Naive thymus-derived CD4-positive, alpha-beta T cell (primary cell): Measurements from ENCODE around the gene TLK2. TPM values are rescaled to one million over a fixed set of nuclear protein-coding genes. Genes with fewer than 3 reads are reported as not detected.
"Not testable (repeated sequence)": the region's sequence is repeated elsewhere in the genome, so short reads cannot be mapped to it uniquely, and the experiment has no call there.

Experiments used
- ATAC-seq: fragments of 150-1000 bp; cut with Tn5 transposase; 2 replicates; pipeline ENCODE4 v1.10.0; 2021; ENCODE audit warnings: mild to moderate bottlenecking, moderate library complexity
- CTCF ChIA-PET: fragments of 350-600 bp; sonication (Branson Sonifier 250); formaldehyde crosslinking; loops from one replicate; lab custom pipeline; 2021; ENCODE audit warnings: antibody characterized with exemption; lab: Charles Lee
- POLR2A ChIA-PET: fragments of 350-600 bp; sonication (Branson Sonifier 250); formaldehyde crosslinking; loops from one replicate; lab custom pipeline; 2021; ENCODE audit warnings: antibody characterized with exemption, inconsistent platforms; lab: Charles Lee
- DNase-seq, 9 donors: peaks; one replicate each; pipeline versions ENCODE4 v3.0.0 to v3.0.0-alpha.2; 2020 to 2022; ENCODE audit warnings: mixed read lengths in 1 of 9
- H3K27ac ChIP-seq: one replicate; pipeline ENCODE4 v1.7.0; 2013; ENCODE audit warnings: mild to moderate bottlenecking, low read depth, low read length, moderate library complexity
- H3K27me3 ChIP-seq, 2 donors: one replicate each; pipeline ENCODE4 v1.7.0; 2013; ENCODE audit warnings: low read length in 2 of 2, mild to moderate bottlenecking in 2 of 2, moderate library complexity in 2 of 2; ENCODE audit not compliant: control insufficient read depth in 2 of 2, insufficient read depth in 2 of 2
- H3K36me3 ChIP-seq, 3 experiments: 1 replicate in 2 of 3; 2 replicates in 1 of 3; pipeline ENCODE4 v1.7.0; 2013; ENCODE audit warnings: low read length in 3 of 3, mild to moderate bottlenecking in 3 of 3, moderate library complexity in 1 of 3; ENCODE audit not compliant: insufficient read depth in 3 of 3, control insufficient read depth in 2 of 3
- H3K4me1 ChIP-seq, 2 donors: one replicate each; pipeline ENCODE4 v1.7.0; 2013; ENCODE audit warnings: low read length in 2 of 2, mild to moderate bottlenecking in 2 of 2, moderate library complexity in 1 of 2; ENCODE audit not compliant: control insufficient read depth in 2 of 2, insufficient read depth in 2 of 2
- H3K4me3 ChIP-seq: 2 replicates; pipeline ENCODE4 v1.7.0; 2013; ENCODE audit warnings: mild to moderate bottlenecking, low read length
- H3K9me3 ChIP-seq, 3 experiments: 1 replicate in 2 of 3; 2 replicates in 1 of 3; pipeline ENCODE4 v1.7.0; 2013; ENCODE audit warnings: low read length in 3 of 3; ENCODE audit not compliant: control insufficient read depth in 2 of 3
- H3K27ac Mint-ChIP-seq, 9 donors: one replicate each; pipeline ENCODE4 v1.8.0; 2020 to 2022; ENCODE audit warnings: mixed read lengths in 9 of 9, mild to moderate bottlenecking in 8 of 9, moderate library complexity in 5 of 9, inconsistent platforms in 2 of 9
- H3K27me3 Mint-ChIP-seq, 5 donors: one replicate each; pipeline ENCODE4 v1.8.0; 2021 to 2022; ENCODE audit warnings: mixed read lengths in 5 of 5, mild to moderate bottlenecking in 1 of 5
- H3K36me3 Mint-ChIP-seq, 5 donors: one replicate each; pipeline ENCODE4 v1.8.0; 2020 to 2022; ENCODE audit warnings: mixed read lengths in 5 of 5, mild to moderate bottlenecking in 3 of 5, inconsistent platforms in 1 of 5
- H3K4me1 Mint-ChIP-seq, 7 donors: one replicate each; pipeline ENCODE4 v1.8.0; 2020 to 2022; ENCODE audit warnings: mixed read lengths in 7 of 7, mild to moderate bottlenecking in 3 of 7, inconsistent platforms in 1 of 7
- H3K4me3 Mint-ChIP-seq, 10 donors: one replicate each; pipeline ENCODE4 v1.8.0; 2020 to 2022; ENCODE audit warnings: mild to moderate bottlenecking in 10 of 10, mixed read lengths in 10 of 10, moderate library complexity in 6 of 10, inconsistent platforms in 2 of 10
- H3K9me3 Mint-ChIP-seq, 11 donors: one replicate each; pipeline ENCODE4 v1.8.0; 2020 to 2022; ENCODE audit warnings: mixed read lengths in 11 of 11, mild to moderate bottlenecking in 4 of 11, inconsistent platforms in 1 of 11, moderate library complexity in 1 of 11
- intact Hi-C, 2 donors: fragments of 100-400 bp; cut with micrococcal nuclease; formaldehyde crosslinking; loops; one replicate each; pipeline ENCODE4 v1.15.1; 2023
- polyA plus RNA-seq, 2 donors: library from polyadenylated mRNA; unstranded; fragments of 300-500 nt; fragmentation: Illumina TruSeq; gene quantifications; one replicate each; pipeline ENCODE4 v1.2.3, GENCODE V29; 2021
- total RNA-seq, 6 experiments: library from RNA in 5 of 6; stranded (reverse) in 5 of 6; gene quantifications; 1 replicate in 5 of 6; 2 replicates in 1 of 6; pipeline ENCODE4 v1.2.3 and lab custom pipeline; 2021 to 2026

TLK2 gene
- total and polyA plus RNA-seq, 7 experiments from 2014 or later = 7.6 to 84.8 (median 64.5) TPM

DNA sequence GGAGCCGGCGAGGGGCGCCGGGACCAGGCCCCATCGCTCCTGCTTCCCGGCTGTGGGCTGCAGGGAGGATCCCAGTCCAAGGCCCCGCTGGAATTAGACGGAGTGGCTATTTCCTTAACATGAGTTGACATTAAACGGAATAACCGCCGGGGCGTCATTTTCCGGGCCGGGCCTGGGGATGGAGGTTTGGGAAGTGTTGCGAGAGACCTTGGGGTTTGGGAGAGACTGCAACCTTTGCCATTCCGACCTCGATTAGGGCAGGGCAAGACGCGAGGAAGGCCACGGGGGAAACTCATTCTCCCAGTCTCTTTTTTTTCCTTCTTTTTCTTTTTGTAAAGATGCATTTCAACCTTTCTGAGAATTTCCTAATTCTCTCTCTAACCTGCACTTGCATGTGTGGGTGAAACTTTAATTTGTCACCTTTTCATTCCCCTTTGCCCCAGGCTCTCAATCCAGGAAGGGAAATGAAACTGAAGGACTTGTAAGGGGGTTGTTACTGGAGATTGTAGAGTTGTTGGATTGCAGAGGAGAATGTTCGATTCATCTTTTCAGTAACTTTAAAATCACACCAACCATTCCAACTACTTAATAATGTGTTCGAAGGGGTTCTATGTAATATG is 1.1 kb downstream of the TLK2 start:
- H3K9me3 Mint-ChIP-seq, CTCF ChIA-PET, POLR2A ChIA-PET, H3K27me3 Mint-ChIP-seq, H3K4me1 ChIP-seq, ATAC-seq, H3K27me3 ChIP-seq, H3K9me3 ChIP-seq, H3K36me3 ChIP-seq: not testable (repeated sequence)
- peaks cover 23 to 58% (median 44%) of the 10 kb centered on the region in 7 donors for H3K4me1 Mint-ChIP-seq
- H3K4me3 Mint-ChIP-seq = peak overlapping the region; percentile 87 to 95 (median 92)
- intact Hi-C loops = loop anchor here (2.0 to 5.0 kb wide), 4 partner anchors 57 to 1802 kb away; partner anchors contain the start of genes BCAS3 (in 1 of the 2), MED13 (in 1 of the 2) and METTL2A (in 1 of the 2)
- peaks cover 0 to 11% (median 0%) of the 10 kb centered on the region in 5 donors for H3K36me3 Mint-ChIP-seq
- peak in 4 of 9 donors; percentile 7 to 37 (median 14) for DNase-seq
- H3K27ac Mint-ChIP-seq = peak overlapping the region; percentile 90 to 98 (median 94)
- Histone ChIP-seq H3K27ac (peak overlapping the region; percentile 90), H3K4me3 (peak overlapping the region; percentile 53)

DNA sequence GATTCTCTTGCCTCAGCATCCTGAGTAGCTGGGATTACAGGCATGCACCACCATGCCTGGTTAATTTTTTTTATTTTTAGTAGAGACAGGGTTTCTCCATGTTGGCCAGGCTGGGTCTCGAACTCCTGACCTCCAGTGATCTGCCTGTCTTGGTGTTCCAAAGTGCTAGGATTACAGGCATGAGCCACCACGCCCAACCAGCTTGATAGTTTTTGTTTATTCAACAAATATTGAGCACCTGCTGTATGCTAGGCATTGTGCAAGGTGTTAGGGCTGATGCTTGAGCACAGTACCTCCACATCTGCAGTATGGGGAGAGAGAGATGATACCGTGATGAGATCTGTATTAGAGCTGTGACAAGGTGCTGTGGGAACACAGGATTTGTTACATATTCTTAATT is 3.9 kb downstream of the TLK2 start:
- H3K4me3 Mint-ChIP-seq = peak overlapping the region in 1 of 10 donors; percentile 23
- H3K27me3 ChIP-seq = not testable (repeated sequence)

DNA sequence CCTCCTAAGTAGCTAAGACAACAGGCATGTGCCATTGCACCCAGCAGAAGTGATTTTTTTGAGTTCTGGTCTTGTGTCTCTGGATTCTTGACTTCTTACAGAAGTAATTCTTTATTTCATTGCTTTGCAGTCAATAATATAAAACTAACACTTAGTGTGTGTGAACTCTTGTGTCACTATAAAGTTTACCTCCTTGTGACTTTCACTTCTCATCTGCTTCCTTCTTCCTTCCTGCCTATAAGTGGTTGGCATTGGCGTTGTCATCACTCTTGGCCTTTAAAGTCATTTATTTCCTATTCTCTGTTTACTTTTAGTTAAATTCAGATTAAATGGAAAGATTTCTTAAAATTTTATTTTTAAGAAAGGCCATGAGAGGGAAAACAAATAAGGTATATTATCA is 12.4 kb downstream of the TLK2 start:
- H3K9me3 ChIP-seq, H3K4me1 ChIP-seq, H3K36me3 ChIP-seq, H3K27ac ChIP-seq, H3K27me3 Mint-ChIP-seq, H3K27me3 ChIP-seq, intact Hi-C loops, ATAC-seq, H3K4me3 ChIP-seq, DNase-seq, H3K27ac Mint-ChIP-seq, POLR2A ChIA-PET, H3K9me3 Mint-ChIP-seq: not testable (repeated sequence)
- Mint-ChIP-seq H3K4me3 (peak overlapping the region in 2 of 10 donors; percentile 12 to 21), H3K4me1 (peaks cover 16 to 67% (median 43%) of the 10 kb centered on the region in 7 donors), H3K36me3 (peaks cover 0 to 15% (median 4%) of the 10 kb centered on the region in 5 donors)
- CTCF ChIA-PET = interaction anchor here (0.6 kb wide), 1 partner anchor 75 kb away, joined by 3 read pairs; no protein-coding TSS in a partner anchor

More for the DNA sequence above, 3.9 kb downstream of the TLK2 start:
- peaks cover 24 to 68% (median 54%) of the 10 kb centered on the region in 7 donors for H3K4me1 Mint-ChIP-seq
- H3K27ac Mint-ChIP-seq = peak overlapping the region in 5 of 9 donors; percentile 28 to 94 (median 69)
- H3K27me3 Mint-ChIP-seq, intact Hi-C loops, ATAC-seq, H3K27ac ChIP-seq, DNase-seq, H3K4me3 ChIP-seq, H3K4me1 ChIP-seq, H3K36me3 ChIP-seq, H3K9me3 ChIP-seq, H3K9me3 Mint-ChIP-seq, CTCF ChIA-PET: not testable (repeated sequence)
- POLR2A ChIA-PET = interaction anchor here (0.8 kb wide), 1 partner anchor 105 kb away, joined by 3 read pairs; no protein-coding TSS in a partner anchor
- H3K36me3 Mint-ChIP-seq = peaks cover 0 to 14% (median 0%) of the 10 kb centered on the region in 5 donors

DNA sequence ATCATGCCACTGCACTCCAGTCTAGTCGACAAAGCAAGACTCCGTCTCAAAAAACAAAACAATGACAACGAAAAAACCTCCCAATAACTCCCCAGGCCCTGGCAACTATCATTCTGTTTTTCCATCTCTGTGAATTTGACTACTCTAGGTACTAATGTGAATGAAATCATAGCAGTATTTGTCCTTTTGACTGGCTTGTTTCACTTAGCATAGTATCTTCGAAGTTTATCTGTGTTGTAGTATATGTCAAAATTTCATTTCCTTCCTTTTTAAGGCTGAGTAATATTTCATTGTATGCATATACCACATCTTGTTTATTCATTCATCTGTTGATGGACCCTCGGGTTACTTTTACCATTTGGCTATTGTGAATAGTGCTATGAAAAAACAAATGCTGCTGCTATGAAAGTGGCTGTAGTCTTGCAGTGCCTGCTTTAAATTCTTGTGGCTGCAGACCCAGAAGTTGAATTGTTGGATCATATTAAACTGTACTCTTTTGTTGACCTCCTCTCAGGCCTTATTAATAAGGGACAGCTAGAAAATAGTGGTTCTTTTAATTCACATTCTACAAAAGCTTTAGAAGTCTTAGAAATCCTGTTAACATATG is 14.5 kb downstream of the TLK2 start:
- H3K36me3 ChIP-seq = not testable (repeated sequence)

DNA sequence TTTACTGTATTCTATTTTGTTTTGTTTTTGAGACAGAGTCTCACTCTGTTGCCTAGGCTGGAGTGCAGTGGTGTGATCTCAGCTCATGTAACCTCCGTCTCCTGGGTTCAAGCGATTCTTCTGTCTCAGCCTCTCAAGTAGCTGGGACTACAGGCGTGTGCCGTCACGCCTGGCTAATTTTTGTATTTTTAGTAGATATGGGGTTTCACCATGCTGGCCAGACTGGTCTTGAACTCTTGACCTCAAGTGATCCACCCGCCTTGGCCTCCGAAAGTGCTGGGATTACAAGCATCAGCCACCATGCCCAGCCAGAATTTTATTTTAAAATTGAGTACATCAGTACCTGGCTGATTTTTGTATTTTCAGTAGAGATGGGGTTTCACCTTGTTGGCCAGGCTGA is 15.4 kb downstream of the TLK2 start:
- H3K4me1 ChIP-seq, intact Hi-C loops, H3K4me3 ChIP-seq, DNase-seq, ATAC-seq, H3K27me3 Mint-ChIP-seq, H3K27me3 ChIP-seq, H3K27ac ChIP-seq, POLR2A ChIA-PET, H3K36me3 ChIP-seq, H3K9me3 ChIP-seq, H3K27ac Mint-ChIP-seq, H3K9me3 Mint-ChIP-seq, CTCF ChIA-PET, H3K4me3 Mint-ChIP-seq: not testable (repeated sequence)
- H3K4me1 Mint-ChIP-seq = peaks cover 11 to 67% (median 41%) of the 10 kb centered on the region in 7 donors
- H3K36me3 Mint-ChIP-seq = peaks cover 0 to 12% (median 4%) of the 10 kb centered on the region in 5 donors

More for the DNA sequence above, 14.5 kb downstream of the TLK2 start:
- intact Hi-C loops, H3K27me3 ChIP-seq, H3K4me1 ChIP-seq, H3K4me3 ChIP-seq, ATAC-seq, H3K27ac ChIP-seq, H3K9me3 ChIP-seq, POLR2A ChIA-PET, DNase-seq, CTCF ChIA-PET, H3K27ac Mint-ChIP-seq, H3K27me3 Mint-ChIP-seq, H3K9me3 Mint-ChIP-seq: not testable (repeated sequence)
- peaks cover 0 to 12% (median 4%) of the 10 kb centered on the region in 5 donors for H3K36me3 Mint-ChIP-seq
- peak overlapping the region in 3 of 10 donors; percentile 22 to 42 (median 34) for H3K4me3 Mint-ChIP-seq
- peaks cover 11 to 72% (median 46%) of the 10 kb centered on the region in 7 donors for H3K4me1 Mint-ChIP-seq

DNA sequence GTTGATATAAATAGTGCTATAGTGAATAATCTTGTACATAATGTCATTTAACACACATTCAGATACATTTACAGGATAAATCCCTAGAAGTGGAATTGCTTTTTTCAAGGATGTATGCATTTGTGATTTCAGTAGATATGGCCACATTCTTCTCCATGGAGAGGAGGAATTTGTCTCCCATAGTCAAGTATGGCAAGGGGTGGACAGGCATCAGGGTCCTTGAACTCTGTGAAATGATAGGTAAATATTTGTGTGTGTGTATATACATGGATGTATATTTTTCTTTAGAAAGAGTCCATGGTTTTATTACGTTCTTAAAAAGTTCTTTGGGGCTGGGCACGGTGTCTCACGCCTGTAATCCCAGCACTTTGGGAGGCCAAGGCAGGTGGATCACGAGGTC is 17.7 kb downstream of the TLK2 start:
- H3K4me3 Mint-ChIP-seq = peak overlapping the region in 1 of 10 donors; percentile 61
- peaks cover 5 to 54% (median 38%) of the 10 kb centered on the region in 7 donors for H3K4me1 Mint-ChIP-seq
- DNase-seq, H3K27me3 Mint-ChIP-seq, H3K27ac Mint-ChIP-seq, POLR2A ChIA-PET, H3K4me3 ChIP-seq, H3K9me3 ChIP-seq, ATAC-seq, H3K36me3 ChIP-seq, H3K27ac ChIP-seq, intact Hi-C loops, H3K4me1 ChIP-seq, H3K9me3 Mint-ChIP-seq, H3K27me3 ChIP-seq, CTCF ChIA-PET: not testable (repeated sequence)
- H3K36me3 Mint-ChIP-seq = peaks cover 0 to 11% (median 4%) of the 10 kb centered on the region in 5 donors
